ENCODE results near the gene CARD9.
A peak's percentile ranks its signal among the peaks of the same experiment; 100 is the strongest.

Gene CARD9

DNA sequence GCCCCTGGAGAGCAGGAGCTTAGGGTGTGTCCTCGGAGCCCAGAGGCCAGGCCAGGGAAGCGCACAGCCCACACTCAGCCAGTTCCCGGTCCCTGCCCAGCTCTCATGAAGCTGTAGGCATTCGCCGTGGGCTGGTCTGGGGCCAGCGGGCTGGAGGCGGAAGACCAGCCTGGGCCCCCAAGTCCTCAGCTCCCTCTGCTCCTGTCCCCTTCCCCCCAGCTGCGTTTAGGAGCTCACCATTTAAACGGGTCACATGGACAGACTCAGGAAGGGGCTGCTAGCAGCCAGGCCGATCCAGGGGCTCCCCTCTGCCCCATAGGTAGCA lies 27.4 kb downstream of the CARD9 start:
- Histone ChIP-seq H3K9me3 (ENCODE audit: control insufficient read depth, low read length) (no peaks in the 10 kb centered on the region), H3K36me3 (ENCODE audit: control insufficient read depth in 1 of 2, insufficient read depth in 2 of 2, low read depth in 1 of 2, low read length in 2 of 2) (peaks cover 14 to 67% of the 10 kb centered on the region in 2 experiments), H3K4me3 (ENCODE audit: insufficient read depth in 1 of 2, low read depth in 1 of 2, low read length in 2 of 2) (peak overlapping the region in 1 of 2 experiments; percentile 66), H3K4me2 (ENCODE audit: low read length, poor library complexity, severe bottlenecking) (no peak overlapping the region), H2BK15ac (ENCODE audit: low read depth, poor library complexity, severe bottlenecking) (no peak overlapping the region), H3K27ac (ENCODE audit: low read length, poor library complexity, severe bottlenecking) (no peak overlapping the region), H2BK5ac (ENCODE audit: low read depth, low read length, poor library complexity, severe bottlenecking) (no peak overlapping the region), H3K23ac (ENCODE audit: low read length in 2 of 2) (no peak overlapping the region), H3K79me1 (replicated peaks; ENCODE audit: low read length, poor library complexity, severe bottlenecking) (no peaks in the 10 kb centered on the region), H4K8ac (ENCODE audit: low read length) (no peak overlapping the region), H3K4ac (ENCODE audit: low read depth in 1 of 2, low read length in 2 of 2) (no peak overlapping the region), H3K14ac (ENCODE audit: low read length in 2 of 2) (peak overlapping the region in 1 of 2 experiments; percentile 1), H3K18ac (ENCODE audit: low read depth in 1 of 2, low read length in 2 of 2) (no peak overlapping the region), H3K27me3 (ENCODE audit: control insufficient read depth in 1 of 2, insufficient read depth in 1 of 2, low read length in 2 of 2) (no peaks in the 10 kb centered on the region), H2BK120ac (ENCODE audit: low read depth, low read length) (no peak overlapping the region), H2BK12ac (ENCODE audit: low read length in 2 of 2) (no peak overlapping the region), H3K9ac (ENCODE audit: low read length) (peak overlapping the region; percentile 74), H2AFZ (ENCODE audit: low read depth, low read length) (no peak overlapping the region), H2AK5ac (ENCODE audit: low read length, severe bottlenecking) (no peak overlapping the region), H3K4me1 (ENCODE audit: control insufficient read depth, insufficient read depth, low read depth, low read length) (peaks cover 54% of the 10 kb centered on the region), H4K91ac (ENCODE audit: low read length) (peak overlapping the region; percentile 1)
- no peak for DNase-seq
- 76% methylated on average over 10 of the region's 10 CpGs for whole genome bisulfite sequencing

DNA sequence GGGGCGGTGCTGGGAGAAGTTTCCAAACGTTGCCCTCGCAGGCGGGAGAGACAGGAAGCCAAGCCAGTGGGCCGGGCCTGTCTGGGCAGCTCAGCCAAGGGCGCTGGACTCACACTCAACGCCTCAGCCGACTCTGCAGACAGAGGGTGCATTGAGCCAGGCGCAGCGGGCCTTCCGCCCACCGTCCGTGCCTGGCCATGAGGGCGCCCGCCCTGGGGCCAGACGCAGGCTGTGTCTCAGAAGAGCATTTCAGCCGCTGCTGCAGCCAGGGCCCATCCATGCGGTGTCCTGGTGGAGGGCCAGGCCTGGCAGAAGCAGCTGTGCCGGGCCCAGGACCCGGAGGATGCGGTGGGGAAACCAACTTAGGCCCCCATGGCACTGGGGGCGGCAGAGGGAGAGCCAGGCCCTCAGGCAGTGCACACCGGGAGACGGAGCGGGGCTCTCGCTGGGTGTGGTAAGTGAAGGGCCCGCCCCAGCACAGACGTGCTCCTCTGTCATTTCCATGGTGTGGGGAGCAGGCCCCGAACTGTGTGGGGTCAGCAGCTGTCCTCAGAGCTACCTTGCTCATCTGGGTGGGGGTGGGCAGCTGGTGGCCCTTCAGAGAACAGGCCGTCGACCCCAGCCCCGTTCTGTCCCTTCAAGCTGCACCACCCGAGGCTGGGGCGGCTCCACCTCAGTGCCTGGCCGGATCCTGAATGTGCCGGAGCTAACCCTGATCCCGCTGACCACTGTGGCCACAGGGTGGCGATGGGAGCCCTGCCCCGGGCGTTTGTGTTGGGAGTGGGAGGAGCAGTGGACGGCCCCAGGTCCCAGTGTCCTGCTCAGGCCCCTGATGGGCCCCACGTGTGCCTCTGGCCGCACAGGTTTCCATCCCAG lies 27.9 kb downstream of the CARD9 start:
- 68% methylated on average over 43 of the region's 43 CpGs for WGBS
- H3K27ac ChIP-seq (ENCODE audit: low read length, poor library complexity, severe bottlenecking), result no peak overlapping the region
- no peak overlapping the region for H2BK5ac ChIP-seq (ENCODE audit: low read depth, low read length, poor library complexity, severe bottlenecking)
- peak overlapping the region in 1 of 2 experiments; percentile 25 for H3K18ac ChIP-seq (ENCODE audit: low read depth in 1 of 2, low read length in 2 of 2)
- no peak overlapping the region for H4K91ac ChIP-seq (ENCODE audit: low read length)
- DNase-seq, result peak; percentile 69
- peaks cover 4% of the 10 kb centered on the region for H3K79me1 ChIP-seq (replicated peaks; ENCODE audit: low read length, poor library complexity, severe bottlenecking)
- no peak overlapping the region for H2BK120ac ChIP-seq (ENCODE audit: low read depth, low read length)
- no peaks in the 10 kb centered on the region for H3K27me3 ChIP-seq (ENCODE audit: control insufficient read depth in 1 of 2, insufficient read depth in 1 of 2, low read length in 2 of 2)
- peak overlapping the region; percentile 63 for H4K8ac ChIP-seq (ENCODE audit: low read length)
- peaks cover 53% of the 10 kb centered on the region for H3K4me1 ChIP-seq (ENCODE audit: control insufficient read depth, insufficient read depth, low read depth, low read length)
- no peak overlapping the region for H2AK5ac ChIP-seq (ENCODE audit: low read length, severe bottlenecking)
- peaks cover 19 to 70% of the 10 kb centered on the region in 2 experiments for H3K36me3 ChIP-seq (ENCODE audit: control insufficient read depth in 1 of 2, insufficient read depth in 2 of 2, low read depth in 1 of 2, low read length in 2 of 2)
- H3K14ac ChIP-seq (ENCODE audit: low read length in 2 of 2), result peak overlapping the region in 1 of 2 experiments; percentile 31
- H2AFZ ChIP-seq (ENCODE audit: low read depth, low read length), result no peak overlapping the region
- H3K9me3 ChIP-seq (ENCODE audit: control insufficient read depth, low read length), result no peaks in the 10 kb centered on the region
- peak overlapping the region in 1 of 2 experiments; percentile 23 for H3K23ac ChIP-seq (ENCODE audit: low read length in 2 of 2)
- no peak overlapping the region for H2BK12ac ChIP-seq (ENCODE audit: low read length in 2 of 2)
- no peak overlapping the region for H3K4me2 ChIP-seq (ENCODE audit: low read length, poor library complexity, severe bottlenecking)
- H3K4ac ChIP-seq (ENCODE audit: low read depth in 1 of 2, low read length in 2 of 2), result peak overlapping the region; percentile 24 to 32
- H3K9ac ChIP-seq (ENCODE audit: low read length), result peak overlapping the region; percentile 74
- peak overlapping the region in 1 of 2 experiments; percentile 66 for H3K4me3 ChIP-seq (ENCODE audit: insufficient read depth in 1 of 2, low read depth in 1 of 2, low read length in 2 of 2)
- H2BK15ac ChIP-seq (ENCODE audit: low read depth, poor library complexity, severe bottlenecking), result peak overlapping the region; percentile 7

DNA sequence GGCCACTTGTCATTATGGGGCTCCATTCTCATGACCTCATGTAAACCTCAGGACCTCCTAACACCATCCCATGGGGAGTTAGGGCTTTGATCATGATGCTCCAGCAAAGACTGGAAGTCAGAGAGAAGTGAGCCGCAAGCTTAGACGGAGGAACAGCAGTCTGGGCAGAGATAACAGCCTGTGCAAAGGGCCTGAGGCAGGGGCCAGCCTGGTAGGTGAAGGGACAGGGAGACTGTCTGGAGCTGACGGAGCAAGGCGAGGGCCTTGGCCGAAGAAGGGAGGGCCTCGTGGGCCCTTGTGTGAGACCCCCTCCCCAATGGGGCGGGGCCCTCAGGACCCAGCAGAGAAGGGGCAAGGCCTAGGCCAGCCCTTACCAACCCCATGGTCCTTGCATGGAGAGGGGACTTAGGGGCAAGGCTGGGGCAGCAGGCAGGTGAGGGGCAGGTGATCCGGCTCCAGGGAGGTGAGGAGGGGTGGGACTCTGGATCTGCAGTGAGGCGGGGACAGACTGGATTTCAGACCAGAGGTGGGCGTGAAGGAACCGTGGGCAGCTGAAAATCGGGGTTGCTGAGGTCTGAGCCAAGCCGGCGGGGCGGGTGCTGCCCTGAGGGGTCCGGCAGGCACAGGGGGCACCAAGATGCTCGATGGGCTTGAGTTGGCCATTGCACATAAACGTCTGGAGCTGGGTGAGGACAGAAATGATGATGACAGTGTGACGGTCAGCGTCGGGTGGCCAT lies 28.8 kb downstream of the CARD9 start:
- no peak overlapping the region for H4K8ac ChIP-seq (ENCODE audit: low read length)
- WGBS, result 92% methylated on average over 21 of the region's 21 CpGs
- peaks cover 52% of the 10 kb centered on the region for H3K4me1 ChIP-seq (ENCODE audit: control insufficient read depth, insufficient read depth, low read depth, low read length)

DNA sequence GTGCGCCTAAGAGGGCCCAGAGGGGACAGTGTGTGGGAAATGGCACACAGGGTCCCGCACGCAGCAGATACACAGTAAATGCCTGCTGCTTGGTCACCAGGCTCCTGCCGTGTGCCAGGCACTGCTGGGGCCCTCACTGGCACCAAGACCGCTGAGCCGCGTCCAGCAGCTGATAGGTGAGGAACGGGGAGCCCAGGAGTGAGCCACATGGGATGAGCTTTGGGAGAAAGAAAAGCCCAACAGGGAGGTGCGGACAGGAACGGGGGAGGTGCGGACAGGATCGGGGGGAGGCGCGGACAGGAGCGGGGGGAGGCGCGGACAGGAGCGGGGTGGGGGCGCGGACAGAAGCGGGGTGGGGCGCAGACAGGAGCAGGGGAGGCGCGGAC lies 29.6 kb downstream of the CARD9 start:
- Histone ChIP-seq H3K23ac (ENCODE audit: low read length in 2 of 2) (no peak overlapping the region), H3K4ac (ENCODE audit: low read depth in 1 of 2, low read length in 2 of 2) (no peak overlapping the region), H3K4me3 (ENCODE audit: insufficient read depth in 1 of 2, low read depth in 1 of 2, low read length in 2 of 2) (no peak overlapping the region), H2BK15ac (ENCODE audit: low read depth, poor library complexity, severe bottlenecking) (no peak overlapping the region), H3K4me1 (ENCODE audit: control insufficient read depth, insufficient read depth, low read depth, low read length) (peaks cover 49% of the 10 kb centered on the region), H2BK120ac (ENCODE audit: low read depth, low read length) (no peak overlapping the region), H4K91ac (ENCODE audit: low read length) (peak overlapping the region; percentile 35), H4K8ac (ENCODE audit: low read length) (peak overlapping the region; percentile 10), H3K9me3 (ENCODE audit: control insufficient read depth, low read length) (no peaks in the 10 kb centered on the region), H2BK5ac (ENCODE audit: low read depth, low read length, poor library complexity, severe bottlenecking) (no peak overlapping the region), H3K4me2 (ENCODE audit: low read length, poor library complexity, severe bottlenecking) (no peak overlapping the region), H2BK12ac (ENCODE audit: low read length in 2 of 2) (no peak overlapping the region), H3K27ac (ENCODE audit: low read length, poor library complexity, severe bottlenecking) (no peak overlapping the region), H3K14ac (ENCODE audit: low read length in 2 of 2) (no peak overlapping the region), H3K18ac (ENCODE audit: low read depth in 1 of 2, low read length in 2 of 2) (no peak overlapping the region), H3K9ac (ENCODE audit: low read length) (no peak overlapping the region), H2AFZ (ENCODE audit: low read depth, low read length) (no peak overlapping the region), H3K36me3 (ENCODE audit: control insufficient read depth in 1 of 2, insufficient read depth in 2 of 2, low read depth in 1 of 2, low read length in 2 of 2) (peaks cover 29 to 68% of the 10 kb centered on the region in 2 experiments), H3K79me1 (replicated peaks; ENCODE audit: low read length, poor library complexity, severe bottlenecking) (peaks cover 8% of the 10 kb centered on the region), H2AK5ac (ENCODE audit: low read length, severe bottlenecking) (no peak overlapping the region), H3K27me3 (ENCODE audit: control insufficient read depth in 1 of 2, insufficient read depth in 1 of 2, low read length in 2 of 2) (no peaks in the 10 kb centered on the region)
- WGBS, result 97% methylated on average over 22 of the region's 24 CpGs
- DNase-seq, result no peak

More for the DNA sequence above, 28.8 kb downstream of the CARD9 start:
- Histone ChIP-seq H3K14ac (ENCODE audit: low read length in 2 of 2) (no peak overlapping the region), H3K27ac (ENCODE audit: low read length, poor library complexity, severe bottlenecking) (no peak overlapping the region), H2BK15ac (ENCODE audit: low read depth, poor library complexity, severe bottlenecking) (no peak overlapping the region), H3K79me1 (replicated peaks; ENCODE audit: low read length, poor library complexity, severe bottlenecking) (peaks cover 8% of the 10 kb centered on the region), H3K4ac (ENCODE audit: low read depth in 1 of 2, low read length in 2 of 2) (no peak overlapping the region), H2AK5ac (ENCODE audit: low read length, severe bottlenecking) (no peak overlapping the region), H3K4me2 (ENCODE audit: low read length, poor library complexity, severe bottlenecking) (no peak overlapping the region), H2AFZ (ENCODE audit: low read depth, low read length) (no peak overlapping the region), H3K4me3 (ENCODE audit: insufficient read depth in 1 of 2, low read depth in 1 of 2, low read length in 2 of 2) (peak overlapping the region in 1 of 2 experiments; percentile 66), H2BK120ac (ENCODE audit: low read depth, low read length) (no peak overlapping the region), H2BK5ac (ENCODE audit: low read depth, low read length, poor library complexity, severe bottlenecking) (no peak overlapping the region), H3K23ac (ENCODE audit: low read length in 2 of 2) (no peak overlapping the region), H4K91ac (ENCODE audit: low read length) (no peak overlapping the region), H2BK12ac (ENCODE audit: low read length in 2 of 2) (no peak overlapping the region), H3K36me3 (ENCODE audit: control insufficient read depth in 1 of 2, insufficient read depth in 2 of 2, low read depth in 1 of 2, low read length in 2 of 2) (peaks cover 27 to 70% of the 10 kb centered on the region in 2 experiments), H3K9me3 (ENCODE audit: control insufficient read depth, low read length) (no peaks in the 10 kb centered on the region), H3K27me3 (ENCODE audit: control insufficient read depth in 1 of 2, insufficient read depth in 1 of 2, low read length in 2 of 2) (no peaks in the 10 kb centered on the region), H3K9ac (ENCODE audit: low read length) (peak overlapping the region; percentile 74), H3K18ac (ENCODE audit: low read depth in 1 of 2, low read length in 2 of 2) (no peak overlapping the region)
- DNase-seq, result no peak
